Measurements from ENCODE around the gene TXK.

DNA sequence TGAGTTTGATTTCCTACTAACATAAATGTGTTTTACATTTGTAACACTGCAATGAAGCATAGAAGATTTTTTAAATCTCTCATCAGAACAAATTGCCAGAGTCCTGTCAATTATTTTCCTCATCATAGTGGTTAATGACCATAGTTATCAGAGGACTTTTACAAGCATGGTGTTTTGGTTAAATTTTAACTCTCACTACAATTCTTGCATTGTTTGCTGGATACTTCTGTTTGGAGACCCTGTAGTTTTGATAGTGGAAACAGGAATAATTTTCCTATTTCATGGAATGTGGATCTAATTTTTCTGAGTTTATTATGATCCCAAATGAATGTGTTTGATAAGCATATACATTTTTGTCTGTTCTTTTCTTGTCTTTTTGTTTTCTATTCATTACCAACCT lies 100.6 kb downstream of the TXK start:
- TF ChIP-seq, protein P1, sequence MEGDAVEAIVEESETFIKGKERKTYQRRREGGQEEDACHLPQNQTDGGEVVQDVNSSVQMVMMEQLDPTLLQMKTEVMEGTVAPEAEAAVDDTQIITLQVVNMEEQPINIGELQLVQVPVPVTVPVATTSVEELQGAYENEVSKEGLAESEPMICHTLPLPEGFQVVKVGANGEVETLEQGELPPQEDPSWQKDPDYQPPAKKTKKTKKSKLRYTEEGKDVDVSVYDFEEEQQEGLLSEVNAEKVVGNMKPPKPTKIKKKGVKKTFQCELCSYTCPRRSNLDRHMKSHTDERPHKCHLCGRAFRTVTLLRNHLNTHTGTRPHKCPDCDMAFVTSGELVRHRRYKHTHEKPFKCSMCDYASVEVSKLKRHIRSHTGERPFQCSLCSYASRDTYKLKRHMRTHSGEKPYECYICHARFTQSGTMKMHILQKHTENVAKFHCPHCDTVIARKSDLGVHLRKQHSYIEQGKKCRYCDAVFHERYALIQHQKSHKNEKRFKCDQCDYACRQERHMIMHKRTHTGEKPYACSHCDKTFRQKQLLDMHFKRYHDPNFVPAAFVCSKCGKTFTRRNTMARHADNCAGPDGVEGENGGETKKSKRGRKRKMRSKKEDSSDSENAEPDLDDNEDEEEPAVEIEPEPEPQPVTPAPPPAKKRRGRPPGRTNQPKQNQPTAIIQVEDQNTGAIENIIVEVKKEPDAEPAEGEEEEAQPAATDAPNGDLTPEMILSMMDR (conservative IDR thresholded peaks at IDR 0.05): no peak
- TF ChIP-seq EZH2 (IDR thresholded peaks at IDR 0.05; ENCODE audit: low read depth): no peak
